RWPE2 (cell line): ENCODE measurements around the gene SLC35E3.

Source experiments
- ATAC-seq: fragments of 200-7000 bp; cut with Tn5 transposase; 3 replicates; pipeline ENCODE4 v1.9.1; 2021; ENCODE audit warnings: low read depth
- DNase-seq: peaks from one replicate; pipeline ENCODE4 v3.0.0-alpha.2; 2020; ENCODE audit warnings: low spot score
- H3K27ac ChIP-seq: fragments of 450-650 bp; 2 replicates; pipeline ENCODE4 v1.5.1; 2017; ENCODE audit warnings: mild to moderate bottlenecking; ENCODE audit not compliant: poor library complexity, severe bottlenecking
- H3K27me3 ChIP-seq: fragments of 250-450 bp; sonication (Bioruptor Pico); 2 replicates; pipeline ENCODE4 v1.5.1; 2021; ENCODE audit warnings: mild to moderate bottlenecking, moderate library complexity; ENCODE audit not compliant: insufficient read depth, poor library complexity, severe bottlenecking
- H3K36me3 ChIP-seq: fragments of 250-450 bp; sonication (Bioruptor Pico); 2 replicates; pipeline ENCODE4 v1.5.1; 2020; ENCODE audit warnings: low read depth, mild to moderate bottlenecking, moderate library complexity
- H3K4me1 ChIP-seq: fragments of 250-450 bp; sonication (Bioruptor Pico); 2 replicates; pipeline ENCODE4 v1.5.1; 2021; ENCODE audit warnings: mild to moderate bottlenecking, moderate library complexity; ENCODE audit not compliant: insufficient read depth, poor library complexity, severe bottlenecking
- H3K4me3 ChIP-seq: fragments of 250-450 bp; sonication (Bioruptor Pico); 2 replicates; pipeline ENCODE4 v1.5.1; 2021; ENCODE audit warnings: mild to moderate bottlenecking, moderate library complexity; ENCODE audit not compliant: severe bottlenecking
- H3K9me3 ChIP-seq: fragments of 250-450 bp; sonication (Bioruptor Pico); 2 replicates; pipeline ENCODE4 v1.5.1; 2021; ENCODE audit warnings: mild to moderate bottlenecking, moderate library complexity; ENCODE audit not compliant: severe bottlenecking
- TF ChIP-seq, protein P1 (sequence below): fragments of 450-650 bp; IDR thresholded peaks from one replicate; pipeline ENCODE4 v1.5.1; 2017; ENCODE audit warnings: mild to moderate bottlenecking, moderate library complexity; ENCODE audit not compliant: poor library complexity, severe bottlenecking

SLC35E3 gene

GRCh38 chr12:68784015-68784414 lies 38.0 kb downstream of the SLC35E3 start:
- ATAC-seq (no peak), DNase-seq (no peak)
- TF ChIP-seq, protein P1, sequence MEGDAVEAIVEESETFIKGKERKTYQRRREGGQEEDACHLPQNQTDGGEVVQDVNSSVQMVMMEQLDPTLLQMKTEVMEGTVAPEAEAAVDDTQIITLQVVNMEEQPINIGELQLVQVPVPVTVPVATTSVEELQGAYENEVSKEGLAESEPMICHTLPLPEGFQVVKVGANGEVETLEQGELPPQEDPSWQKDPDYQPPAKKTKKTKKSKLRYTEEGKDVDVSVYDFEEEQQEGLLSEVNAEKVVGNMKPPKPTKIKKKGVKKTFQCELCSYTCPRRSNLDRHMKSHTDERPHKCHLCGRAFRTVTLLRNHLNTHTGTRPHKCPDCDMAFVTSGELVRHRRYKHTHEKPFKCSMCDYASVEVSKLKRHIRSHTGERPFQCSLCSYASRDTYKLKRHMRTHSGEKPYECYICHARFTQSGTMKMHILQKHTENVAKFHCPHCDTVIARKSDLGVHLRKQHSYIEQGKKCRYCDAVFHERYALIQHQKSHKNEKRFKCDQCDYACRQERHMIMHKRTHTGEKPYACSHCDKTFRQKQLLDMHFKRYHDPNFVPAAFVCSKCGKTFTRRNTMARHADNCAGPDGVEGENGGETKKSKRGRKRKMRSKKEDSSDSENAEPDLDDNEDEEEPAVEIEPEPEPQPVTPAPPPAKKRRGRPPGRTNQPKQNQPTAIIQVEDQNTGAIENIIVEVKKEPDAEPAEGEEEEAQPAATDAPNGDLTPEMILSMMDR, result no peak
- H3K27me3 ChIP-seq, result no peaks in the 10 kb centered on the region
- H3K9me3 ChIP-seq, result no peaks in the 10 kb centered on the region
- no peak overlapping the region for H3K27ac ChIP-seq
- H3K36me3 ChIP-seq, result no peaks in the 10 kb centered on the region
- H3K4me3 ChIP-seq, result no peak overlapping the region
- peaks cover 26% of the 10 kb centered on the region for H3K4me1 ChIP-seq

DNA sequence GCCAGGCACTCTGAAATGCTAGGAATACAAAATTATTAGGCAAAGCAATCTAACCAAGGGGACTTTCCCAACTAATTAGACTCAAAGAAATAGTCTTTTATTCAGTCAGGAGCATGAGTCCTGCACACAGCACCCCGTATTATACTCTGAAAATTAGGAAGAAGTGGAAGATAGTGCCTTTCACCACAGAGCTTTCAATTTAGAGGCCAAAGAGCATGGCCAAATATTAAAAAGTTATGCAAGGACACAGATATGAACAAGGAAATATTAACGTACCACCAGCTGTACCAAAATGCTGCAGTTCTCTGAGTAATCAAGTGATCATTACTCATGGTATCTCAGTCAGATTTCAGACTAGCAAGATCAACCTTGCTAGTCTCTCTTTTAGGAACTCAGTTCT lies 39.4 kb downstream of the SLC35E3 start:
- H3K9me3 ChIP-seq, result no peaks in the 10 kb centered on the region
- H3K27ac ChIP-seq, result peak overlapping the region; percentile 84
- no peak for DNase-seq
- H3K36me3 ChIP-seq, result no peaks in the 10 kb centered on the region
- peaks cover 26% of the 10 kb centered on the region for H3K4me1 ChIP-seq
- H3K27me3 ChIP-seq, result no peaks in the 10 kb centered on the region
- peak; percentile 45; the same call in 1 of the 3 replicates for ATAC-seq
- TF ChIP-seq, protein P1, result no peak
- no peak overlapping the region for H3K4me3 ChIP-seq

GRCh38 chr12:68785823-68786222 lies 39.8 kb downstream of the SLC35E3 start:
- Histone ChIP-seq H3K27ac (peak overlapping the region; percentile 84), H3K27me3 (no peaks in the 10 kb centered on the region), H3K4me1 (peaks cover 26% of the 10 kb centered on the region), H3K4me3 (no peak overlapping the region), H3K9me3 (no peaks in the 10 kb centered on the region), H3K36me3 (no peaks in the 10 kb centered on the region)
- TF ChIP-seq, protein P1, result no peak
- ATAC-seq (no peak), DNase-seq (no peak)

DNA sequence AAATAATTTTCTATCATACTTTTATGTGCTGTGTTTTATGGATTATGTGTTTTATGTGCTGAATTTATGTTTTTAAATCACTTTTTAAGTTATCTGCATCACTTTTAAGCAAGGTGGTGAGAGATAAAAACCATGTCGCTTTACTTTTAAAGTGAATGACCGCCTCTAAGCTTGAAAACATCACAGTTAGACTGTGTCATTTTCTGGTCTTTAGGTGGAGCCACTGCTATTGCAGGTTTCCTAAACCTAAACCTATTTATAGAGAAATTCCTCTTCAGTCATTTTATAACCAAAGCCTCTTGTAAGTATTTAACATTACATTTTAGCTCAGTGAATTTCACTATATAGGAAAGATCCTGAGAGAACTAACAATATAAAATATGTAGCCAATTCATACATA lies 41.0 kb downstream of the SLC35E3 start:
- peak overlapping the region; percentile 84 for H3K27ac ChIP-seq

GRCh38 chr12:68788554-68789143 lies 42.7 kb downstream of the SLC35E3 start:
- Histone ChIP-seq H3K4me3 (no peak overlapping the region), H3K4me1 (peaks cover 24% of the 10 kb centered on the region), H3K36me3 (no peaks in the 10 kb centered on the region), H3K9me3 (no peaks in the 10 kb centered on the region), H3K27me3 (no peaks in the 10 kb centered on the region), H3K27ac (peak overlapping the region; percentile 84)
- DNase-seq (no peak), ATAC-seq (no peak)
- TF ChIP-seq, protein P1, result no peak

More for the DNA sequence above, 41.0 kb downstream of the SLC35E3 start:
- DNase-seq, result no peak
- Histone ChIP-seq H3K4me3 (no peak overlapping the region), H3K4me1 (peaks cover 24% of the 10 kb centered on the region), H3K9me3 (no peaks in the 10 kb centered on the region), H3K36me3 (no peaks in the 10 kb centered on the region), H3K27me3 (no peaks in the 10 kb centered on the region)
- TF ChIP-seq, protein P1, result peak; percentile 25
- 0 out of 3 replicates have a peak, but pooled peaks have one; percentile 9 for ATAC-seq
